GM19099 (cell line): ENCODE data around the gene RUVBL2.

Experiments used
- POLR2A ChIP-seq: IDR thresholded peaks from 3 replicates; pipeline ENCODE4 v1.6.1; 2011; ENCODE audit warnings: low read depth; ENCODE audit not compliant: insufficient read length; ENCODE audit errors: extremely low read depth

RUVBL2 gene

GRCh38 chr19:48992581-48993174 lies 1.0 kb upstream of the RUVBL2 start:
- no peak for TF ChIP-seq POLR2A

GRCh38 chr19:48994035-48994386 lies 324 bp downstream of the RUVBL2 start:
- TF ChIP-seq POLR2A = no peak

- no peak for TF ChIP-seq POLR2A
Observed at GRCh38 chr19:48997972-48998371, 4.3 kb downstream of the RUVBL2 start.

- TF ChIP-seq POLR2A = no peak
Observed at GRCh38 chr19:48999481-49000325, 6.0 kb downstream of the RUVBL2 start.

GRCh38 chr19:49004133-49004532 lies 10.4 kb downstream of the RUVBL2 start:
- no peak for TF ChIP-seq POLR2A

- no peak for TF ChIP-seq POLR2A
Observed at GRCh38 chr19:49004964-49005614, 11.4 kb downstream of the RUVBL2 start.

GRCh38 chr19:49006905-49007304 lies 13.2 kb downstream of the RUVBL2 start:
- TF ChIP-seq POLR2A = no peak

- no peak for TF ChIP-seq POLR2A
Observed at GRCh38 chr19:49009828-49010227, 16.1 kb downstream of the RUVBL2 start.

GRCh38 chr19:49010453-49010852 lies 16.8 kb downstream of the RUVBL2 start:
- TF ChIP-seq POLR2A = no peak

- TF ChIP-seq POLR2A = no peak
Observed at GRCh38 chr19:49011194-49011593, 17.5 kb downstream of the RUVBL2 start.

GRCh38 chr19:49014123-49014869 lies 20.6 kb downstream of the RUVBL2 start:
- no peak for TF ChIP-seq POLR2A

- no peak for TF ChIP-seq POLR2A
Observed at GRCh38 chr19:49014870-49015255, 21.2 kb downstream of the RUVBL2 start.

GRCh38 chr19:49016067-49016839 lies 22.6 kb downstream of the RUVBL2 start:
- TF ChIP-seq POLR2A = no peak

- TF ChIP-seq POLR2A = no peak
Observed at GRCh38 chr19:49017041-49017665, 23.5 kb downstream of the RUVBL2 start, which contains the start of gene LHB. TSS of gene LHB (minus strand) at chr19:49017091. CDS start at chr19:49017081, 10 bp downstream.
